Retinal pigment epithelial cell (primary cell): Measurements from ENCODE around the gene CACTIN.

Source experiments
- DNase-seq: peaks from one replicate; pipeline ENCODE4 v3.0.0-alpha.2; 2010; ENCODE audit warnings: low read depth
- H3K4me3 ChIP-seq: 2 replicates; pipeline ENCODE4 v1.5.1; 2011; ENCODE audit warnings: mild to moderate bottlenecking, low read length, control low read depth, moderate library complexity
- CTCF ChIP-seq: conservative IDR thresholded peaks from 2 replicates; pipeline ENCODE4 v1.5.1; 2011; ENCODE audit warnings: low read depth, low read length, control low read depth, inconsistent platforms

Gene CACTIN

GRCh38 chr19:3605361-3605760, 21.2 kb downstream of the CACTIN start:
- H3K4me3 ChIP-seq: no peak overlapping the region
- TF ChIP-seq CTCF: no peak
- DNase-seq: no peak

GRCh38 chr19:3604987-3605343, 21.6 kb downstream of the CACTIN start:
- TF ChIP-seq CTCF: no peak

GRCh38 chr19:3604227-3604986, 22.2 kb downstream of the CACTIN start:
- TF ChIP-seq CTCF: no peak
- no peak overlapping the region for H3K4me3 ChIP-seq
- no peak for DNase-seq

More at GRCh38 chr19:3604987-3605343, 21.6 kb downstream of the CACTIN start:
- no peak for DNase-seq
- H3K4me3 ChIP-seq: no peak overlapping the region

- no peak for DNase-seq
- H3K4me3 ChIP-seq: no peak overlapping the region
- no peak for TF ChIP-seq CTCF
Measured at GRCh38 chr19:3603121-3603811, 23.3 kb downstream of the CACTIN start.

- DNase-seq: no peak
- no peak overlapping the region for H3K4me3 ChIP-seq
- TF ChIP-seq CTCF: no peak
Measured at GRCh38 chr19:3601021-3601420, 25.6 kb downstream of the CACTIN start.

- H3K4me3 ChIP-seq: no peak overlapping the region
- DNase-seq: no peak
- peak; percentile 44 for TF ChIP-seq CTCF
Measured at GRCh38 chr19:3599776-3600187, 26.8 kb downstream of the CACTIN start.
